ENCODE data around the gene DHRS4.
"Not testable (repeated sequence)": the region's sequence is repeated elsewhere in the genome, so short reads cannot be mapped to it uniquely, and the experiment has no call there.

DHRS4 gene

DNA sequence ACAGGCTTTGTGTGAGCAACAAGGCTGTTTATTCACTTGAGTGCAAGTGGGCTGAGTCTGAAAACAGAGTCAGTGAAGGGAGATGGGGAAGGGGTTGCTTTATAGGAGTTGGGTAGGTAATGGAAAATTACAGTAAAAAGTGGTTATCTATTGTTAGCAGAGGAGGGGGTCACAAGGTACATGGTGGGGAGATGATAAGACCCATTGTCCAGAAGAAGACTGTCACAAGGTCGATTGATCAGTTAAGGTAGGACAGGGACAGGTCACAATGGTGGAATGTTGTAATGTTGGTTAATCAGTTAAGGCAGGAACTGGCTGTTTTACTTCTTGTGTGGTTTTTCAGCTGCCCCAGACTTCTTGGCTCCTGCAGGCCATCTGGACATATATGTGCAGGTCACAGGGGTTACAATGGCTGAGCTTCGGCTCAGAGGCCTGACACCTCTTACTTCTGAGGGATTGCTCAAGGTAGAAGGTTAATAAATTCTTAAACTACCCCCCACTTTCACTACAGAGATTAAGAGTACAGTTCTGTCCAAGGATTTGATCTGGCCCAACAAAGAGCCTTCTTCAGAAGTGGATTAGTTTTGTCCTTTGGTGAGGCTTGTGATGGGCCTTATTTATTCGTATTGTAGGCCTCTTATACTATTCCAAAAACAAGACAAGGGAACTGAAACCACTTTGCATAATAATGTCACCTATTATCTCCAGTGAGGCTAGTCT lies 13.8 kb upstream of the DHRS4 start:
- in situ Hi-C loops (cut with MboI; ENCODE audit: low sequenced_read_pairs), result no loop called here

DNA sequence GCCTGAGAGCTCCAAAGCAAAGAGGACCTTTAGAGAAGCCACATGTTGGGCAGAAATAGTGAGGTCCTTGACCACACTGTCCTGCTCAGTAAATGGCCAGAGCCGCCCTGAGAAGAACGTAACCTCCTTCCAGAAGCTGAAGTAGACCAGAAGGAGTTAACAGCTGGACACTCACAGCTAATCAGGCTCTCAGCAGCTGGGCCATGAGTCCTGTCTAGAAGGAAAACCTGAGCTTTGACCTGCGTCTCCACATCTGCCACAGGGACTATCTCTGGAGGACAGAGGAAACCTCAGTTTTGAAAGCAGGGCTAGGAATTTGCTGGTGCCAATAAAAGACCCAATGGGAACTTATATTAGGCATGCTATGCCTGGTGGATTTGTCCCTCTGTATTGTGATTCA lies 12.3 kb upstream of the DHRS4 start:
- in situ Hi-C loops (cut with MboI; ENCODE audit: low sequenced_read_pairs), result no loop called here

DNA sequence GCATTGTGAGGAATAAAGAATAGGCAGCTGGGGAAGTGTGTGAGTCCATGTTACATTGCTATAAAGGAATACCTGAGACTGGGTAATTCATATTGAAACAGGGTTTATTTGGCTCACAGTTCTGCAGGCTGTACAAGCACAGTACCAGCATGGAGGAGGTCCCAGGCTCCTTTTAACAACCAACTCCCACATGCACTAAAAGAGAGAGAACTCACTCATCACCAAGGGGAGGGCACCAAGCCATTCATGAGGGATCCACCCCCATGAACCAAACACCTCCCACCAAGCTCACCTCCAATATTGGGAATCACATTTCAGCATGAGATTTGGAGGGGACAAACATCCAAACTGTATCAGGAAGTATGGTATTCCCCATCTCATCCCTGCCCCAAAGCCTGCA lies 11.9 kb upstream of the DHRS4 start:
- in situ Hi-C loops (cut with MboI; ENCODE audit: low sequenced_read_pairs), result no loop called here

DNA sequence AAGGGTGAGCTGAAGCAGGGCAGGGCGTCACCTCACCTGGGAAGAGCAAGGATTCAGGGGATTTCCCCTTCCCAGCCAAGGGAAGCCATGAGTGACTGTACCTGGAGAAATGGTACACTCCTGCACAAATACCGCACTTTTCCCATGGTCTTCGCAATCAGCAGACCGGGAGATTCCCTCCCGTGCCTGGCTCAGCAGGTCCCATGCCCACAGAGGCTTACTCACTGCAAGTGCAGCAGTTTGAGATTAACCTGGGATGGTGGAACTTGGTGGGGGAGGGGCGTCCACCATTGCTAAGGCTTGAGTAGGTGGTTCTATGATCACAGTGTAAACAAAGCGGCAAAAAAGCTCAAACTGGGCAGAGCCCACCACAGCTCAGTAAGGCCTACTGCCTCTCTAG lies 11.0 kb upstream of the DHRS4 start:
- in situ Hi-C loops (cut with MboI; ENCODE audit: low sequenced_read_pairs), result no loop called here

DNA sequence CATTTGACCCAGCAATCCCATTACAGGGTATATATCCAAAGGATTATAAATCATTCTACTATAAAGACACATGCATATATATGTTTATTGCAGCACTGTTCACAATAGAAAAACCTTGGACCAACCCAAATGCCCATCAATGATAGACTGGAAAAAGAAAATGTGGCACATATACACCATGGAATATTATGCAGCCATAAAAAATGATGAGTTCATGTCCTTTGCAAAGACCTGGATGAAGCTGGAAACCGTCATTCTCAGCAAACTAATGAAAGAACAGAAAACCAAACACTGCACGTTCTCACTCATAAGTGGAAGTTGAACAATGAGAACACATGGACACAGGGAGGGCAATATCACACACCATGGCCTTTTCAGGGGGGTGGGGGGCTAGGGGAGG lies 4.5 kb upstream of the DHRS4 start:
- in situ Hi-C loops (cut with MboI; ENCODE audit: low sequenced_read_pairs), result not testable (repeated sequence)

DNA sequence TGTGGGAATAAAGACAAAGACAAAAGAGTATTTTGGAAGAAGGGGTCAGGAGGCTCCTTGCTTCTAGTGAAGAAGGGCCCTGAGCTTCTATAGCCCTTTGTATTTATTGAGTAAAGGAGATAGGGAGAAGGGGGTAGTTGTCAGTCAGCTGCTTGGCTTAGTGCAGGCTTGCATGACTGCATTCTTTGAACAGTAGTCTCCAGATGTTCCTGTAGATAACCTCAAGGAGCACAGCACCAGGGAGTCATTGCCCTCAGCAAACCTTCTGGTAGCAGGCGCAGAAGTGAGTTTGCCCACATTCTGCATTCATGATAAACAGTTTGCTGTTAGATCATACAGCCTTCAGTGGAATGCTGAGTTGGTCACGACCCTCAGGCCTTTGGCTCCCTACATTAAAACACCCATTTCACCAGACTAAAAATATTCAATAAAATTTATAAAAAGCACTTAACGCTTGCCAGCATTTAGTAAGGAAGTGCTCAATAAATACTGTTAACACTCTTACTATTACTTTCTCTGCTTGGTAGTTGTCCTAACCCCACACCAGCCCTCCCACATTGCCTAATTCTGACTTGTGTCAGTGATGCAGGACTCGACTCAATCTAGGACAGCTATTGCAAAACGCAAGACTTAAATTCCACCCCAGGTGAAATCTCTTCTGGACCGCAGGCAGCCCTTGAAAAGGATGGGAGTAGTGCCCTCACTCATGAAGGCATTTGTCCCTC lies 3.0 kb upstream of the DHRS4 start:
- in situ Hi-C loops (cut with MboI; ENCODE audit: low sequenced_read_pairs), result no loop called here

DNA sequence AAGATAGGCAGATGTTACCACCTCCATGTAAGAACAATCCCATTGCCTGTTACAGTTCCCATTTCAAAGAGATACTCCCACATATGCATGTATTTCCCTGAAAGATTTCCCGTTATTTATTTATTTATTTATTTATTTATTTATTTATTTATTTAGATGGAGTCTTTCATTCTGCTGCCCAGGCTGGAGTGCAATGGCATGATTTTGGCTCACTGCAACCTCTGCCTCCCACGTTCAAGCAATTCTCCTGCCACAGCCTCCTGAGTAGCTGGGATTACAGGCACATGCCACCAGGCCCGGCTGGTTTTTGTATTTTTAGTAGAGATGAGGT lies 2.5 kb upstream of the DHRS4 start:
- in situ Hi-C loops (cut with MboI; ENCODE audit: low sequenced_read_pairs), result not testable (repeated sequence)

DNA sequence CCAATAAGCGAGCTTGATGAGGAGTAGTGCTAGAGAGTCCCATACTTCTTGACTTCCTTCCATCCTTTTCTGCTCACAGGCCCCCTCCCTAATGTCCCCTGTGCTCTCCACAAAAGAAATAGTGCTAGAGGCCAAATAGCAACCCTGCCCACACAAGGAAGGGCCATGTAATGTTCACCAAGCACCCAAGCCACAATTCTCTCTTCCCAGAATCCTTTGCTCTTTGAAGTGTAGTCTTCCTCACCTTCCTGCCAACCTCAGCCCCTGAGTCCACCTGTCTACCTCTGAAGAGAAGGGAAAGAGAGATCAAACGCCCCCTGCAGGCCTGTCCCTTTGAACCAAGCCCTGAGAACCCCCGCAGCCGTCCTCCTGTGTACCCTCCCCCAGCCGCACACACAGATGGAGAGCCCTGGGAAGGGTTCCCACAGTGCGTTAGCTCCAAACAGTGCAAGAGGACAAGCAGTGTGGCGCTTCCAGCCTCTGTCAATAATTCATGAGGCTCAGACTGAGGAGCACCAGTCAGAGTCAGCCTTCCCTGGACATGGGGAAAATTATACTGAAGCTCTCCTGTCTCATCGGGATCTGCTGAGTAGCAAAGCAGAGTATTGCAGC lies 1.9 kb upstream of the DHRS4 start:
- in situ Hi-C loops (cut with MboI; ENCODE audit: low sequenced_read_pairs), result no loop called here

DNA sequence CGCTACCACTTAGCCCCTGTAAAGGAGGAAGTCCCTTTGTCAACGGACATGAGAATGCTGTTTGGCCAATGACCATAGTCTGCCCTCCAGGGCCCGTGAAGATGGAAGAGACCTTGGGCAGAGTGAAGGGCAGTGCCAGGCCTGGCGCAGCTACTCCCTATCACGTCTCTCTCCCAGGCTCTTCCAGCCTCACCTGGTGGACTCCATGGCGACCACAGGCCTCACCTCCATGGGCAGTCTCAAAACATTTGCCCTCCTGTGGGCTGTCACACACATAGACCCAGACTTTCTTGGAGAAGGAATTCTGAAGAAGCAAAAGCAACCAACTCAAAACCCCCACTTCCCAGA lies 480 bp upstream of the DHRS4 start:
- in situ Hi-C loops (cut with MboI; ENCODE audit: low sequenced_read_pairs), result not testable (repeated sequence)

DNA sequence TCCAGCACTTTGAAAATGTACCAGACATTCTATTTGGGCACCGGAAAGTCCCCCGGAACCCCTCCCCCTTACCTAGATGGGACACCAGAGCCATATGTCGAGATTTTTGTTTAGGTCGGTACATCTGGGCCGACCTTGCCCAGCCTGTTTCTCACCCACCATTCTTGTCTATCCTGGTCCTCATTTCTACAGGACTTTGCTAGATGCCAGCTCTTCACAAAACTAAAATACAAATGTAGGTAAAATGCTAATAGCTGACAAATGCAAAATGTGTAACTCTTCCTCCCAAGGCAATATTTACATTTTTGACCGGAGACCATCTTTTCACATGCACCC lies 677 bp downstream of the DHRS4 start:
- in situ Hi-C loops (cut with MboI; ENCODE audit: low sequenced_read_pairs), result not testable (repeated sequence)

DNA sequence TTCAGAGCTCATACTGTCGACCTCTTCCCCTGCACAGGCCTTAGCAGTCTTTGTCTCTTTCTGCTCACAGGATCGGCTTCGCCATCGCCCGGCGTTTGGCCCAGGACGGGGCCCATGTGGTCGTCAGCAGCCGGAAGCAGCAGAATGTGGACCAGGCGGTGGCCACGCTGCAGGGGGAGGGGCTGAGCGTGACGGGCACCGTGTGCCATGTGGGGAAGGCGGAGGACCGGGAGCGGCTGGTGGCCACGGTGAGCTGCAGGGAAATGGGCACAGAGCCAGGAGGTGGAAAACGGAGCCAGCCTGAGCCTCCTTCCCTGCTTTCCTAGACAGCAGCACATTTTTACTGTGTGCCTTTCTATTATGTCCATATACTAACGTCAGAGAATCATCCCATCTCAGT lies 1.4 kb downstream of the DHRS4 start:
- in situ Hi-C loops (cut with MboI; ENCODE audit: low sequenced_read_pairs), result not testable (repeated sequence)

DNA sequence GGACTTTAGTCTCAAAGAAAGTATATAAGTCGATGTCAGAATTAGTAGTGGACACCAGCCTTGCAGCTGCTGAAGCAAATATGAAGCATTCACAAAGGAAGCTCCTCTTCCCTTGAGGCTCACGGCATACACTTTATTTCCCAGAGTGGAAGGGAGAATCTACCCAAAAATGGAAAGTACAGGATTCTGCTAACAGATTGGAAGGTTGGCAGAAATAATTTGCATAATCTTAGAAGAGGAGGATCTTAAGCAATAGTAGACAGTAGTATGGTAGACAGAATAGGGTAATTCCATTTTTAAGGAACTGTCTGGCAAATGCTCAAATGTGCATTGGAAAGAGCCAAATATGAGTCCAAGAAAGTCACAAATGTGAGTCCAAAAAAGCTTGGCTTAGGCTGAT lies 2.2 kb downstream of the DHRS4 start:
- in situ Hi-C loops (cut with MboI; ENCODE audit: low sequenced_read_pairs), result not testable (repeated sequence)

DNA sequence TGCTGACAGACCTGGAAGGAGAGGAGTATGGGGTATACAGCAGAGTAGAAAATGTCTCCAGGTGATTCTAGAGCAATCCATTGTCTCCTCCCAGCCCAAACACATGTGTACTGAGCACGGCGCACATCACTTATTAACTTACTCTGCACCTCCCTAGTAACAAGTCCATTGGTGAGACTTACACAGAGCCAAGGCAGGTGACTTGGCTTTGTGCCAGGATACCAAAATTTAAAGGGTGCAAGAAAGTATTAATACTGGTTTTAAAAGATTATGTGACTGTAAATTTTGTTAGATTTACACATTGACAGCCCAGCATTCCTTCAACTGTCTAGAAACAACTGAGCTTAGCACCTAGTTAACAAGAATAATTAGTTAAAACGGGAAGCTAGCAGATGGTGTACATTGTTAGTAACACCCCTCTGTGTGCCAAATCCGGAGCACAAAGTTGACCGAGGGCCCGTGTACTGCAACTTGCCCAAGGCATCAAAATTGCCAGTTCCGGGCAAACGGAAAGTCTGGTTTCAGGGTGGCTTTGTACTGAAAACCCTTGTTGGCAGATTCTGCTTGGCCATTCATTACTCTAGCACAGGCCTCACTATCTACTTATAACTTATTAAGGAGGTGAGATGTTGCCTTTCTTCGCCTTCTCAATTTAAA lies 4.5 kb downstream of the DHRS4 start:
- in situ Hi-C loops (cut with MboI; ENCODE audit: low sequenced_read_pairs), result not testable (repeated sequence)

DNA sequence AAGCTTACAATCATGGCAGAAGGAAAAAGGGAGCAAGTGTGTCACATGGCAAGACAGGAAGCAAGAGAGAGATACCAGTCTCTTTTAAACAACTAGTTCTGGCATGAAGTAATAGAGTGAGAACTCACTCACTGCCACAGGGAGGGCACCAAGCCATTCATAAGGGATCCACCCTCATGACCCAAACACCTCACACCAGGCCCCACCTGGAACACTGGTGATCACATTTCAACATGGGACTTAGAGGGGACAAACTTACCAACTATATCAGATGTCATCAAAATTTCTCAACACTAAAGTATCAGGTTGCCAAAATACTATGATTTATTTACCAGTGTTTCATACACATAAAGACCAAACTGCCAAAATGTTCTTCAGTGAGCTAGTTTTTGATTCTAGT lies 7.3 kb downstream of the DHRS4 start:
- in situ Hi-C loops (cut with MboI; ENCODE audit: low sequenced_read_pairs), result not testable (repeated sequence)

DNA sequence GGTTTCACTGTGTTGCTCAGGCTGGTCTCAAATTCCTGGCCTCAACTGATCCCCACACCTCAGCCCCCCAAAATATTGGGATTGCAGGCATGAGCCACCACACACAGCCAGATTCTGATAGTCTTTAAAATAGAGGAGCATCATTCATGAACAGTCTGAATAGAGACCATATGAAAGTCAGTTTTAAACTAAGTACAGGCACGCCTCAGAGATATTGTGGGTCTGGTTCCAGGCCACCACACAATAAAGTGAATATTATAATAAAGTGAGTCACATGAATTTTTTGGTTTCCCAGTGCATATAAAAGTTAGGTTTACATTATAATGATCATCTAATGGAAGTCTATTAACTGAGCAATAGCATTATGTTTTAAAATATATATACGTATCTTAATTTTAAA lies 8.1 kb downstream of the DHRS4 start:
- in situ Hi-C loops (cut with MboI; ENCODE audit: low sequenced_read_pairs), result not testable (repeated sequence)

DNA sequence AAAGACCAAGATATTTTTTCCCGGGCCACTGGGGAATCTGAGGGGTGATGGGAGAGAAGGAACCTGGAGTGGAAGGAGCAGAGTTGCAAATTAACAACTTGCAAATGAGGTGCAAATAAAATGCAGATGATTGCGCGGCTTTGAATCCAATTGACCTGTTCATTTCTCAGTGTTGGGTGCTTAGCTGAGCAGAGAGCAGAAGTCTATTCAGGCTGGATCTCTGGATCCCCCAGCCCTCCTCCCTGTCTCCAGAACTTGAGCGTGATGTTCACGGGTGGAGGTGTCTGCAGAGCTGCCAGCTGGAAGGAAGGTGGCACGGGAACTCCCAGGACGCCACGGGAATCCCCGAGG lies 15.5 kb downstream of the DHRS4 start:
- in situ Hi-C loops (cut with MboI; ENCODE audit: low sequenced_read_pairs), result not testable (repeated sequence)

DNA sequence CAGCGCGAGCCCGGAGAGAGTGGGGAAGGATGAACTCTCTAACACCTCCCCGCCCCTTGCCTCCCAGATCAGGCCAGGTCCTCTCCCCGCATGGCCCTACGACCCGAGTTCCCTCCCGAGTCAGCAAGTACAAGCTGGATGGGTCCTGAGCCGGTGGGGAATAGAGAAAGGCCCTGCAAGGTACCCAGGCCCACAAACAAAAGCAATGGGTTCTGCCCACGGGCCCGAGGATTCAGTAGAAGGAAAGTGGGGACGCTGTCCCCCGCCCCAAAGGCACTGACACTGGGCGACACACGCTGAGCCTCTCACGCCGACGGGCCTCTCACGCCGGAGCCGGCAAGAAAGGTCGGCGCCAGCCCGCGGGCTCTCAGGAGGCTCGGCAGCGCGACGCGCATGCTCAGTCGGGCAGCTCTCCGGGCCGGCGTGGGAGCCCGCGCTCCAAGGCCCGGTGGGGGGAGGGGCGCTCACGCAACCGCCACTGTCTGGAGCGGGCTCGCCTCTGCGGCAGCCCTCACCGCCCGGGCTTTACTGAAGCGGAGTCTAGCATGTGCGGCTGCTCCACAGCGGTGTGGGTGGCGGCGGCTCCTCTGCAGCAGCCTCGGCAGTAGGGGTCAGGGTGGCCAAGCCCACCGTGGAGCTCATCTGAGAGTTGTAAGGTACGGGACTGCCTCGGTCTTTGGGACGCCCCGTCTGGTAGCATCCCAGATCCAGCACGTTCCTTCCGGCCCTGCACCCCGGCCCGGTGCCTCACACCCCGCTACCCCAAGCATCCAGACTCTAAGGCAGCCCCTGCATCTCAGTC lies 16.1 kb downstream of the DHRS4 start:
- in situ Hi-C loops (cut with MboI; ENCODE audit: low sequenced_read_pairs), result not testable (repeated sequence)

DNA sequence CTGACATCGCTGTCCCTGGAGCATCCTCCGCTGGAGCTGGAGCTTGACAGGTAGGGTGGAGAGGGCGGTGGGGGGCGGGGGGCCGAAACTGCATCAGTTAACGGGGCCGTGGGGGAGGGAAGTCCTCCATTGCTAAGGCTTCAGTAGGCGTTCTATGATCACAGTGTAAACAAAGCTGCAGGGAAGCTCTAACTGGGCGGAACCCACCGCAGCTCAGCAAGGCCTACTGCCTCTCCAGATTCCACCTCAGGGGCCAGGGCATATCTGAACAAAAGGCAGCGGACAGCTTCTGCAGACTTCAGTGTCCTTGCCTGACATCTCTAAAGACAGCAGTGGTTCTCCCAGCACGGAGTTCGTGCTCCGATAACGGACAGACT lies 16.7 kb downstream of the DHRS4 start:
- in situ Hi-C loops (cut with MboI; ENCODE audit: low sequenced_read_pairs), result not testable (repeated sequence)

DNA sequence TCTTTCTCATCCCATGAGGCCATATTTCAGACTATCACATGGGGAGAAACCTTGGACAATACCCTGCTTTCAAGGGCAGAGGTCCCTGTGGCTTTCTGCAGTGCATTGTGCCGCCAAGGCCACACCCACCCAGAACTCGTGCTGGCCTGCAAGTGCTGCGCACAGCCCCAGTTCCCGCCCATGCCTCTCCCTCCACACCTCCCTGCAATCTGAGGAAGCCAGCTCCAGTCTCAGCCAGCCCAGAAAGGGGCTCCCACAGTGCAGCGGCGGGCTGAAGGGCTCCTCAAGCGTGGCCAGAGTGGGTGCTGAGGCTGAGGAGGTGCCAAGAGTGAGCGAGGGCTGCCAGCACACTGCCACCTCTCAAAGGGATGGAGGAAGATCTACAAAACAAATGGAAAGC lies 19.6 kb downstream of the DHRS4 start:
- in situ Hi-C loops (cut with MboI; ENCODE audit: low sequenced_read_pairs), result not testable (repeated sequence)

DNA sequence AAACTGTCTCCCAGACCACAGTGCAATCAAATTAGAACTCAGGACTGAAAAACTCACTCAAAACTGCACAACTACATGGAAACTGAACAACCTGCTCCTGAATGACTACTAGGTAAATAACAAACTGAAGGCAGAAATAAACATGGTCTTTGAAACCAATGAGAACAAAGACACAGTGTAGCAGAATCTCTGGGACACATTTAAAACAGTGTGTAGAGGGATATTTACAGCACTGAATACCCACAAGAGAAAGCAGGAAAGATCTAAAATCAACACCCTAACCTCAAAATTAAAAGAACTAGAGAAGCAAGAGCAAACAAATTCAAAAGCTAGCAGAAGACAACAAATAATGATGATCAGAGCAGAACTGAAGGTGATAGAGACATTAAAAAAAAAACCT lies 20.5 kb downstream of the DHRS4 start:
- in situ Hi-C loops (cut with MboI; ENCODE audit: low sequenced_read_pairs), result not testable (repeated sequence)

DNA sequence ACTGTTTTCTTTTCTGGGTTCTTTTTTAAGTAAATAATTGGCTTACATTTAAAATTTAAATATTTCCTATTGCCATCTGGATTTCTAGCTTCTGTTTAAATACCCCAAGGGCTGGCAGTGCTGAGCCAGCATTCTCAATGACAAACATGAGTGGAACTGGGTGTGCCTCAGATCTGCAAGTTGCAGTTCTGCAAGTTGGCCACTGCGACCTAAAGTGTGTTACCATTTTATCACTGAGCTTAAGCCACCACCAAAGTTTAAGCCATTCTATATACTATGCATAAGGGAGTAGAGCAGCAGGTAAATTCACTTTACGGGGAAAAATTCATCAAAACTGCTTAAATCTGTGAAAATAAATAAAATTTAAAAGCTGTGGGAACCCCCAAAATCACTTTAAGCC lies 23.6 kb downstream of the DHRS4 start:
- in situ Hi-C loops (cut with MboI; ENCODE audit: low sequenced_read_pairs), result not testable (repeated sequence)

All from hTERT RPE-1 (cell line).